Measurements from ENCODE around the gene PRL.

Gene PRL

DNA sequence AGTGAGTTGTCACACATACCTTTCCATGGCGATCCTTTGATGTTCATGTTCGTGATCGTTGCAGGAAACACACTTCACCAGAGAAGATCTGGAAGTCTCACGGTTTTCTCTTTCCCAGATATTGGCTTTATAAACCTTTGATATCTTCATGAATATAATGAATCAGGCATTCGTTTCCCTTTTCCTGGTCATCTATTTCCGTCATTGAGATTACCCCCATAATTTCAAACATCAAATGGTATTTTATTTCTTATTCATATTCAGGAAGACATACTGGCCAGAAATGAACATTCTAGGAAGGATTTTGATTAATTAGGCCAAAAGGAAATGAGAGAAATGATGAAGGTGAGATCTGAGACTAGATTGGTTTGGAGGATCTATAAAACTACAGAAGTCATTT, at the start of gene PRL:
PRL (minus strand) TSS at position 101 of the 400 bp plus-strand sequence; CDS start at position 47, 54 bp downstream.
- DNase-seq = no peak

DNA sequence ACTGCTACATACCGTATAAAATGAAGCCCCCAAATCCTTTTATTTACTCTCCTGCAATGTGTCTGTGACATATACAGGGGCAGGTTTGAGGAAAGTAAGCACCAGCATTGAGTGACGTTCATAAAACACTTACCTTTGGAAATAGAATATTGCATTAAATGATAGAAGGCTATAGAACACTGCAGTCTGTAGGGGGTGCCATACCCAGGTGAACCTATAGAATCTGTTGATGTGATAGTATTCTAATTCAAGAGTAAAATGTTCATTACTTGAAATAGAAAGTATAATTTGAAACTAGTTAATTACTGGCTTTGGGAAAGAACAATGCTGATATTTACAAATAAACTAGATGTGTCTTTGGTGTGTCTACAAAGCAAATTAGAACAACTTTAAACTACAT, 47.0 kb upstream of the PRL start:
- DNase-seq = no peak

DNA sequence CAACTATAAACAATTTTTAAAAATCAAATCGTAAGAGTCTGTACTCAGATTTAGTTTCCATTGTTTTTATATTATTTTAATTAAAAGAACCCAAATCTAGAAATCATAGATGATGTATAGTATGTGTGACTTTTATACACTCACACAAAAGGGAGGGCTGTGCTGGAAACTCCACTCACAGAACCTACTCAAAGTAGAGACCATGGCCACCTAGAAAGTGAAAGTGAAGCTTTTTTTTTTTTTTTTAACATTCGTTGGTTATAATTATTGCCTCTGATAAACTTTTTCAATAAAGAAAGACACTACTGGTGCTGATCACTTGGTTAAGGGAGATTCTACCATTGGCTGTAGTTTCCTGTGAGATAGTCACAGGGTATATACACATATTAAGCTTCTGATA, 37.9 kb upstream of the PRL start:
- DNase-seq = no peak

DNA sequence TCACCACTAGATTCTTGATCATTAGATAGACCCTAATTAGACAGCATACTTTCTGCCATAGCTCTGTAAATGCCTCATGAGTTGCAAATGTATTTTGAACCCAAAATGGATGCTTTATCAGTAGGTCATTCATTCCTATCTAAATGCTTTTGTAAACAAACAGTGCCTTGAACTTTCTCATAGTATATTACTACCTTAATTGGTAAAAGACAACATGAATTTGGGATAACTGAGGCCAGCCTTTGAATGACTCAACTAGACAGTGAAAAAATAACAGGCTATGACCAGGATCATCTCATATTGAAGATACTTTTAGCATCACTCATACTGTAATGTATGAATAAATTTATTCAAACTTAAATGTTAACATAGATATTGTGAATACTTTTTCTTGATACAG, 37.0 kb upstream of the PRL start:
- no peak for DNase-seq

DNA sequence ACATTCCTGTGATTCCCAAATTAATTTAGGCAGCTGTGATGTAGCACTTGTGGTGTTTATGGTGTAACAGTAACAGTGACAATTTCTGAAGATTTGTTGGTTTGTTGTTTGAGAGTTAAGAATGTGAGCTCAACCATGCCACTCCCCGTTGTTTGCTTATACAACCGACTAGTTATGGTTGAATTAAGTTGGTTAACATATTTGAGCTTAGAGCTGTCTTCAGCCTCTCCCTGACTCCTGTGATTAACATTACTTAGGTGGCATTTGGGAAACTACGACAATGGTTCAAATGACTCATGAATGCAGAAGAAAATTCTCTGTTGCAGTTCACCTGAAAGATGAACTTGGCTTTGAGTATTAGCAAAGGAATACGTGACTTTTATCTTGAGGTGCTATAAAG, 35.9 kb upstream of the PRL start:
- DNase-seq = no peak

DNA sequence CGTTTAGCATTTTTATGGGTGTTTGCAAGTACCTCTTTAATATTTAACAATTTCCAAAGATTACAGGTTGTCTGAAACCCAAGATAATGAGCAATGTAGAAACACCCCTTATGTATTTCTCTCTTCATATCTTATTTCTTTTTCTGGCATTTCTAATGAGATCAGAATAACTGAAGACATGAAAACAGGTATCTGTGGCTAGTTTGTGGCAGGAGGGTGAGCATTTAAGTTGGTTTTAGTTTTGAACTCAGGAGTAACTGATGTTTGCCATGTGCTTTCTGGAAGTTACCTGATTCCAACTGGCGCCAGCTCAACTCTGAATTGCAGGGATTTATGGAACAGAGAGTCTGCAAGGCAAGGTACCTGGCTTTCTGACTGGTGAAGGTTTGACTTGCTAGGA, 35.4 kb upstream of the PRL start:
- DNase-seq = no peak

DNA sequence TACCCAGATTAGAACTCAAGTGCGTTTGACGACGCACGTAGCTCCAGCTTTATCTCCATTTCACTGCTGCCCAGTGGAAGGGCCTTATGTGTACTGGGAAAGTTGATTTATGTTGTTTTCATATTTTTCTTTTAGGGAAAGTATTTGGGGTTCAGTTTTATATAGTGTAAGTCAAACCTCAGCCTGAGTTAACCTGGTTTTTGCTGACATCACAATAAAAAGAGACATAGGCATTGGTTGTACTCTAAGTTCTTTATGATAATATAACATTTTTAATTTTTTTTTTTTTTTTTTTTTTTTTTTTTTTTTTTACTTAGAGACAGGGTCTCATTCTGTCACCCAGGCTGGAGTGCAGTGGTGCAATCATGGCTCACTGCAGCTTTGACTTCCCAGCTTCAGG, 34.1 kb upstream of the PRL start:
- no peak for DNase-seq

DNA sequence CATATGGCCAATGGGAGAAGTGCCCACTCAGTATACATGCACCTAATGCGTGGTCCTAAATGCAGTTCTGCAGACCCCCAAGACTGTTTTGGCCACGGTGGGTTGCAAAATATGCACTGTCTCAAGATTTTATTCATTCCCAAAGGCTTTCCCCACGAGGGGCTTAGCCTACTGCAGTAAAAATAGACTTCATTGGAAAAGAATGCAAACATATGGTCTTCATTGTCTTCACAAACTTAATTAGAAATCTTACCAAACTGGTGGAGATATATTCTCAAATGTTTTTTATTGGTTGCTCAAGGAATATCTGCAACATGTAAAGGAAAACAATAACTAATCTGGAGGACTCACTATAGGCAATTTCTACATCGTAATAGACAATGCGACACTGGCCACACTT, 31.6 kb upstream of the PRL start:
- no peak for DNase-seq

DNA sequence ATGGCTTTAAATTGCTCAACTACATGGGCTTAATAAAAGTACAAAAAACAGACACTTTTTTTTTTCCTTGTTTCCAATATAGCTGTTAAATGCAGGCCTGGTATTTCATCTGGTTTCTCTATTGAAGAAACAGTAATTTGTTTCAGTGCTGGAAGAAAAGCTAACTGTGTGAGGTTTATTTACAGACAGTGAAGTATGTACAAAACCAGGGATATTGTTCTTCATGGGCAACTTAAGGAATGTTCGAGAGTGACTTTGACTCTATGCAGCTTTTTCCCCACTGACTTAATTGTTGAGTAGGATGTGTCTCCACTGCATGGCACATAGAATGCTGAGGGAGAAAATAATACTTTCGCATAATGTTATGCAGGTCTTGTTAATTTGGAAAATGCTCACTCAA, 31.0 kb upstream of the PRL start:
- DNase-seq = no peak

DNA sequence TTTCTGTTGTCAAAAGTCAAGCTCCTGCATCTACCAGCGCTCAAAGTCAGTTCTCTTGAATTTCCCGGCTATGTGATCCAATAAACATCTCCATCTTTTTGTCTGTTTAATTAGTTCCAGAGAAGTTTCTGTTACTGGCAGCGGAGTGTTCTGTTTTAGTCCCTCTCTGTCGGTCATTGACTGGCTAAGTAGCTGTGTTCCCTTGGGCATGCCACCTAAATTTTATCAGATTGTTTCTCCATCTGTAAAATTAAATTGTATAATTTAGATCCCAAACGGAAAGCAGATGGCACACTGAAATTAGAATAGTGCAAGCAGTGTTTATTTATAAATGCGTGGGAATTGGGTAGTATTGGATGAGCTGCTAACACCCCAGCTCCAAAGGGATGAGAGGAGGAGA, 29.7 kb upstream of the PRL start:
- no peak for DNase-seq

DNA sequence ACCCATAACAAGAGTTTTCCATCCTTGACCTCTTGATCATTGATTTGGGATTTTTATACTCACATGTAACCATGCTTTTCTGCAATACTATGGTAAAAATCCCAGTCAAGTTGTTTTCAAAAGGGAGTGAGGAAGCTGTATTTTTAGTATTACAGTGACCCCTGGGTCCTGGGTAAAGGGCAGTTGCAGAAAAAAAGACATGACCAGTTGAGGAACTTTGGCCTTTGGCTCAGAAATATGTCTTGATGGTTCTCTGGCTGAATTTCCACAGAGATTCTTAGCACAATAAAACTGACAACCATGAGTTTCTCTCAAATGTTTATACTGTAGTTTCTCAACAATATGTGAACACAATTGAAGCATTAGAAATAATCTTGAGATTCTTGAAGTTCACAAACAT, 28.6 kb upstream of the PRL start:
- DNase-seq = no peak

DNA sequence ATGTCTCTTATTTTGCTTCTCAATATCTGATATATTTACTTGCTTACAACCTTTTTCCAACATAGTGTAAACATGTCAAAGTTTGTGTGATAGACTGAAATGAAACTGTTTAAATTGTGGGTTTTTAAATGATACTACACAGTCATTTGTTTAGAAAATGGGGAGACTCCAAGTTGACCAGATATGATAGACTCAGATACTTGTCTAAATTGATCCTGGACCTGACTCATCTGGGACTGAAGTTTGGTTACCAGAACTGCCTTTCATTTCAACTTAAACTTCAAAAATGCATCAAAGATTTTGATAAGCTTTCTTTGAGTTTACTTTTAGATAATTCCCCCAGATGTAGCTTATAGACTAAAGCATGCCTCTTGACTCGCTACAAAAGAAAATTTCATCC, 27.0 kb upstream of the PRL start:
- no peak for DNase-seq

DNA sequence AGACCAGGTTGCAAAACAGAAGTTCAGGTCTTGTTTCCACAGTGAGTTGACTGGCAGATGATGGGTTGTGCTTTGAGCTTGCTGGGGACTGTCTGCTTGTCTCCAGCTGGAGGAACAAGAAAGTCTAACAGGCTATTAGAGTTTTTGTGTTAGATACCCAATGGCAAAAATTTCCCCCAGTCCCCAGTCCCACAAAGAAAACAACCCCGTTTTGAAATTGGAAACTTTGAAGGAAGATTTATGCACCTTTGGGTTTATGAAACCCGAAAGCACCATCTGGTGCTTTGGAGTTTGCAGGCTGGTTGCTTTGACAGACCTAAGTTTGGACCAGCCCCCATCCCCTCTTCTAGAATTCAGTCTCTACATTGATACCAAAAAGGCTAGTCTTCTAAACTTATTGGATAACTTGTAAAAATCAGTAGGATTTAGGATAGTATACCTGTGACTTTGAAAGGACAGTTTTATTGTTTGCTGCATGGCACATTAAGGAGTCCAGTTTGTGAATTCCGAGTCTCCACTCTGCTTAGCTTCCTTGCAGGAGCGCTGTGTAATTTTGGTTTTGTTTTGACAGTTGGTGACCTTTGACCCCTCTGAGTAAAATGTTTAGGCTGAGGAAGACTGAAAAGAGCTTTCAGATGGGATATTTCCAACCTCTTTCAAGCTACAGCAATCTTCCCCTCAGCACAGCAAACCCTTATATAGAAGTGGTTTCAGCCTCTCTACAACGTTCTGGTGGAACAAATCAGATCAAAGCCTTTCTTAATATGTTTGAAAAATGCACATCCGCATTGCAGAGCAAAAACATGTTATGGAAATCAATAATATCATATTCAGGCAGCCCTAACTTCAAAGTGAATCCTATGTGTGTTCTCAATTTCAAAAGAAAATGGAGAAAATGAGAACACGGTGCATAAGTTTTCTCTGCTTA, 25.5 kb upstream of the PRL start:
- DNase-seq = no peak

DNA sequence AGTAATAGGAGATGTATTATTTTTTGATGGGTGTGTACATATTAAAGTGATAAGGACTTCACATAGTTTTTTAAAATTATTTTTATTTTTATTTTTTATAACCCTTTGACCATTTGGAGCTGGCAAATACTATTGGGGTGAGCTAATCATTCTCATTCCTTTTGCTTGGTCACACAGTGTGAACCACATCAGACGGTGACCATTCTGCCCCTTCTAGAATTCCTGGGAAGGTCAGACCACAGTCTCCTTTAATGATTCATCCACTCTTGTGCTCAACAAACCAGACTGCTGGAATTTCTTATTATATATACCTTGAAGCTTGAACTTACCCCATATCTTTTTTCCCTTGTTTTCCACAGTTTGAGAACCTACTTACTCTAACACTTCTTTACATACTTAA, 23.9 kb upstream of the PRL start:
- DNase-seq = no peak

DNA sequence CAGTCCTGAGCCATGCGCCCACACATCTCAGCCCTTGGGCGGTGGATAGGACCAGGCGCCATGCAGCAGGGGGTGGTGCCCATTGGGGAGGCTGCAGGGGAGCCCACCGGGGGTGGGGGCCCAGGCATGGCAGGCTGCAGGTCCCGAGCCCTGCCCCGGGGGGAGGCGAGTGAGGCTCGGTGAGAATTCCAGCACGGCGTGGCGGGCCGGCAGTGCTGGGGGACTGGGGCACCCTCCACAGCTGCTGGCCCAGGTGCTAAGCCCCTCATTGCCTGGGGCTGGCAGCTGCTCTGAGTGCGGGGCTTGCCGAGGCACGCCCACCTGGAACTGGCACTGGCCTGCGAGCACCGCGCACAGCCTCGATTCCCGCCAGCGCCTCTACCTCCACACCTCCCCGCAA, 21.6 kb upstream of the PRL start:
- no peak for DNase-seq

DNA sequence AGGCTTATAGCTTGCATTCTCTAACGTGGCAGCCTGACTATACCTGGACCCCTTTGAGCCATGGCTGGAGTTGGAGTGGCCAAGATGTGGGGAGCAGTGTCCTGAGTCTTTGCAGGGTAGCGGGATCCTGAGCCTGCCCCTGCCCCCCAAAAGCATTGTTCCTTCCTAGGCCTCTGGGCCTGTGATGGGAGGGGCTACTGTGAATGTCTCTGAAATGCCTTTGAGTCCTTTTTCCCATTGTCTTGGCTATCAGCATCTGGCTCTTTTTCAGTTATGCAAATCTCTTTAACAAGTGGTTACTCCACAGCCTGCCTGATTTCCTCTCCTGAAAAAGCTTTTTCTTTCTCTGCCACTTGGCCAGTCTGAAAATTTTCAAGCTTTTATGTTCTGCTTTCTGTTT, 17.0 kb upstream of the PRL start:
- no peak for DNase-seq

DNA sequence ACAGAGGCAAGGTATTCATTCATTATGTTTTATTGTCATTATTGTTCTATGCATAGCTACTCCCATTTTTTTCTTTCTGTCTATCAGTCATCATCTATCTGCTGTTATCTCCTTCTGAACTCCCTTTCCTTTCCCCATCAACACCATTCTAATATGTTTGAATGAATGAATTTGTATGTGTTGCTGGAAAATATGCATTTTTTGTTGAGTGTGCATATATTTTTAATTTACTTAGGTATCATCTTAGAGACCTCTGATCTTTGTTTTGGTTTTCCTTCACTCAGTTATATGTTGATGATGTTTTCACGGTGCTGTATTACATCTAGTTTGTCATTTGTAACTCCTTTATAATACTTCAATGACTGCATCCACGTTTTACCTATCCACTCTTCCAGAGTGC, 12.1 kb upstream of the PRL start:
- no peak for DNase-seq

DNA sequence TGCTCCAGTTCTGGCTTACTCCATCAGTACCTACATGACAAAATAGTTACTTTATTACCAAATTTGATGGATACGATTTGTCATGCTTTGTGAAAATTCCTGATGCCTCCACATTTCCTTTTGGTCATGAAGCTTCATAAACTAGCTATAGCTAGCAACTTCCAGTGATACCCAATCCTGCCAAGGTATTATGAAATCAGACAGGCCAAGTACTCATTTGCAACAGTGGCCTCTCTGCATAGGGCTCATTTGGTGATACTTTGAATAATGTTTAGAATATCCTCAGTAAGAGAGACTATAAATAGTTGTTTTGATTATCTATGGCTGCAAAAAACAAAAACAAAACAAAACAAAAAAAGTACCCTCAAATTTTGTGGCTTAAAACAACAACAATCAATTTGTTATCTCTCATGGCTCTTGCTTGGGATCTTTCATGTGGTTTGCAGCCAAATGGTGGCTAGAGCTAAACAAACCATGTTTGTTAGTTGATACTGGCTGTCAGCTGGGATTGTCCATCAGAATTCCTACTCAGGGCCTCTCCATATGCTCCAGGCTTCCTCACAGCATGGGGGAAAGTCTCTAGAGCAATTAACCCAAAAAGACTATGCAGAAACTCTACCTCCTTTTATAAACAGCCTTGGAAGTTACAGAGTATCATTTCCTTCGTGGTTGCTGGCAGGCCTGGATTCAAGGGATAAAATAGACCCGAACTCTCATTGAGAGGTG, 10.1 kb upstream of the PRL start:
- DNase-seq = no peak

DNA sequence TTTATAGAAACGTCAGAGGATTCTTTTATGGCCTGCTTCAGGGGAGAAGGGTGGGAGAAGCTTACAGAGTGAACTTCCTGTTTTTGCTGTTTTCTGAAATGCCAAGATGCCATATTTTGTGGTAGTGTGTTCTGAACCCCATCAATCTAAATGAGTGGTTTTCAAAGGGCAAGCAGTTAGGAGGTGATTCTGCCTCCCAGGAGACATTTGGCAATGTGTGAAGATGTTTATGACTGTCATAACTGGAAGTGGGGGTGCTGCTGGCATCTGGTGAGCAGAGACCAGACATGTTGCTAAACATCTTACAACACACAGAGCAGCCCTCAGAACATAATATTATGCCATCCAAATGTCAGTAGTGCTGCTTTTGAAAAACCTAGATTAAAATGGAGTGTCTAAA, 6.0 kb upstream of the PRL start:
- DNase-seq = no peak

DNA sequence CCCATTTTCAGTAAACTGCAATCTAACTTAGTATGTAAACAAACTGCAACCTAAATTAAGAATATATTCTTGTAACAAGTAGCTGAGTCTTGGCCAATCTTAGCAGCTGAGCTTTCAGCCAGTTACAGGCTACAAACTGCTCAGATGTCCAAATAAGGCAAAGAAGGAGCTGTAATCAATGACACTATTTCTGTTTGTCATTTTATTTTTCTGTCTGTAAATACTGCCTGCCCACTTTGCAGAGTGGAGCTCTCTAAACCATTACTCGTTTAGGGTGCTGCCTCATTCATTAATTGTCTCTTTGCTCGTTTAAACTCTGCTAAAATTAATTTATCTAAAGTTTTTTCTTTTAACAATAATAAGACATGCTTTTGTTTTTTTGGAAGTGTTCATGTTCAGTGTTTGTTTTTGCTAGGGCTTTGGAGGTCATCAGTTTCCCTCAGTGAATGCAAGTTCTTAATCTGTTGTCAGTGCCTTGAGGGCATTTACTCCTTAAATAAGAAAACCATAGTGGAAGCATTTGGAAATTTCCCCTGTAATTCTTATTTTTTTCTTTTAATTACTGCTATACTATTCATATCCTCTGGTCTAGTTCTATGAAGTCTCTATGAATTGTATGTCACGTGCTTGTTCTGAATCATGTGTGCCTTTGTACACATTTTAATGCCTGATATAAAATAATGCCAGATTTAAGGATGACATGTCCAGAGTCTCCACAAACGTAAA, 3.6 kb upstream of the PRL start:
- no peak for DNase-seq

DNA sequence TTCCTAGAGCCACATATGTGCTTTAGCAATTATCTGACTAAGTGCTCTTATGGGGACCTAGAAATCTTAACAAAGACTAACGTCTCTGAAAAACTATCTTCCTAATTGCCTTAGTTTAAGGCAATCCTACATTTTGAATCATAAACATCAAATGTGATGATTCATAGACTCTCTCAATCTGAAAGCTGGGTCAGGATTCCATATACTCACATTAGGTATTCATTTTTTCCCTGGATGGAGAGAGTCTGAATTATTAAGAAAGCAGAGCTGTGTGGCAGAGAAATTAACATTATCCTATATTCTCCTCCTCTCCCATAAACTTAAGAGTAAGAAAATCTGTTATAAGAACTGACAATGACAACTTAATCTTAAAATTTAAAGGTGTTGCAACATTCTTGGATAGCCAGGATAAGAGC, 1.6 kb upstream of the PRL start:
- DNase-seq = no peak

DNA sequence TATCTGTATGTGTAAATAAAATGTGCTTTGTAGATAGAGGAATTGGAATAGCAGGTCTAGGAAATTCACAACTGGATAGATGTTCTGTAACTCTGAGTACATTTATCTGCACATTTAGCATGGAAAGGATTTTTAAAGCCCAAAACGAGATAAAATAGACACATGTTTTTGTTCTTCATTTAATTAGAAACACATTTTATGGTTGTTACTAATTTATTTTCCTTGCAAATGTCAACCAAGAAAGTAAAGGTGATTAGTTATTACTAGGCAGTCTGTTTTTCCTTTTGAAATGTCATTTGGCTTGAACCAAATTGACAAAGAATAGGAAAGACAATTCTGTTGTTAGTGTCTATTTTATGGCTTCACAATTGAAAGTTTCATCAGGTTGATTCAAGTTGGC, 769 bp downstream of the PRL start:
- DNase-seq = no peak

DNA sequence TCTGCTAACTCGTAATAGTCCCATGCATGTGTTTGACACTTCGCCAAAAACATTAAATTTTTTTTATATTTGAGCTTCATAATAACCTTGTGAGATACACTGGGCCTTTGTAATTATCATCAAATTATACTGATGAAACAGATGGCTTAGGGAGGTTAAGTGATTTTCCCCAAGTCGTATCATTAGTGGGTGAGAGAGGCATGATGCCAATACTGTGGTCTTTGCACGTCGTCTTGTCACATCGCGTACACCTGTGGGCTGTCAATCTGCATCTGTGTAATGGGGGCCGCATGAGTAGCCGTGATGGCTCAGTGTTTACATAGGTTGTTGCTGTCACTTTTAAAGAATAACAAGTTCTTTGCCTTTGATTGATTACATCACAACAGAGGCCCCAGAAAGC, 1.7 kb downstream of the PRL start:
- DNase-seq = no peak

DNA sequence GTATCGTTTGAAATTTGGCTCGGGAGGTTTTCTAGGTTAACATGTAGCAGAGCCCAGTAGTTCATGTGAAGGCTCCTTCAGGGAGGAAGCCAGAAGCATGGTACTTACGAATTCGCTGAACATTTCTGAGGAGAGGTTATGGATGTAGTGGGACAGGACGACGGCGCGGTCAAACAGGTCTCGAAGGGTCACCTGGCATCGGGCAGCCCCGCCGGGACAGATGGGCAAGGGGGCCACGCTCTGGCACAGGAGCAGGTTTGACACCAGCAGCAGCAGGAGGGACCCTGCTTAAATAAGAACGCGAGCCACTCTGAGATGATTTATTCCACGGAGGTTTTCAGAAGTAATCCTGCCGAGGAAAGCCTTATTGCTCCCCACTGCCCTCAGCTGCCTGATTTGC, 2.5 kb downstream of the PRL start:
- no peak for DNase-seq

All from bone marrow (tissue), 2 donors.